Neural crest cell (in vitro differentiated cells): ENCODE results near the gene SOCS6. TPM values are rescaled to one million over a fixed set of nuclear protein-coding genes. Genes with fewer than 3 reads are reported as not detected.

ENCODE experiments used
- DNase-seq: peaks from one replicate; pipeline ENCODE4 v3.0.0; 2021; ENCODE audit warnings: low read depth, mixed read lengths, low spot score
- H3K27ac Mint-ChIP-seq: one replicate; pipeline ENCODE4 v1.8.0; 2021; ENCODE audit warnings: mild to moderate bottlenecking, mixed read lengths; ENCODE audit not compliant: unreplicated experiment
- H3K27me3 Mint-ChIP-seq: 2 replicates; pipeline ENCODE4 v1.8.0; 2021; ENCODE audit warnings: low read depth, mild to moderate bottlenecking, mixed read lengths
- H3K36me3 Mint-ChIP-seq: 2 replicates; pipeline ENCODE4 v1.8.0; 2021; ENCODE audit warnings: low read depth, mild to moderate bottlenecking, mixed read lengths
- H3K4me1 Mint-ChIP-seq: 2 replicates; pipeline ENCODE4 v1.8.0; 2021; ENCODE audit warnings: mixed read lengths
- H3K4me3 Mint-ChIP-seq: one replicate; pipeline ENCODE4 v1.8.0; 2021; ENCODE audit warnings: mild to moderate bottlenecking, mixed read lengths
- H3K9me3 Mint-ChIP-seq: 2 replicates; pipeline ENCODE4 v1.8.0; 2021; ENCODE audit warnings: mixed read lengths
- total RNA-seq: library from RNA; stranded (reverse); gene quantifications from 2 replicates; pipeline ENCODE4 v1.2.1, GENCODE V29; 2021
- TF ChIP-seq, protein P1 (sequence below): fragments of 200-600 bp; sonication (generic); conservative IDR thresholded peaks from 2 replicates; pipeline ENCODE4 v1.5.0; 2021; ENCODE audit warnings: antibody characterized with exemption, mild to moderate bottlenecking

The SOCS6 gene
- total RNA-seq, 1 donor from 2014 or later, result 28.9 TPM

DNA sequence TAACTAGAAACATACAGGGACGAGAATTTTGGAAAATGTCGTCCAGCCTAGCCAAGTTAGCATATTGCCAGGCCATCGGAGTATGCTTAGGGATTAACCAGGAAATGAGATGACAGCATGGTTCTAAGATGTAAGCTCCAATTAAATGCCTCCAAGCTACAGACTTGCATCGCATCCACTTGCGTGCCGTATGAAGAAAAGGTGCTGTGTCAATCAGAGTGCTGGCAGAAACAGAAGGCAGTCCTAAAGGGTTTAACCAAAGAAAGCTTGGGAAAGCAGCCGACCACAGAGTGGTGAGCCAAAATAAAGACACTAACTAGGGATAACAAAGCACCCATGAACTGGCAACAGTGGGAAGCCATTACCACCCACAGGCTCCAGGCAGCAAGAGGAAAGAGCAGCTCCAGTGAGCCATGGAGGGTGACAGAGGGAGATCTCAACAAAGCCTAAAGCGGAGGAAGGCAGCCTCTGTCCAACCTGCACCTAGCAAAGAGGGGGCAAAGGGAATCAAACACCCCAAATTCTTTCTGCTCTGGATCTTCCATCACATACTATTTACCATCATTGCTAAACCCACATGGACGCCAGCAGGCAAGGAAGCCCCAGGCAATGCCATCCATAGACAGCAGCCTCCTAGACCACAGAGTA is 27.6 kb upstream of the SOCS6 start:
- Mint-ChIP-seq H3K27me3 (no peaks in the 10 kb centered on the region), H3K27ac (no peak overlapping the region), H3K4me1 (no peaks in the 10 kb centered on the region), H3K36me3 (no peaks in the 10 kb centered on the region), H3K9me3 (peaks cover 2% of the 10 kb centered on the region), H3K4me3 (no peak overlapping the region)
- TF ChIP-seq, protein P1, sequence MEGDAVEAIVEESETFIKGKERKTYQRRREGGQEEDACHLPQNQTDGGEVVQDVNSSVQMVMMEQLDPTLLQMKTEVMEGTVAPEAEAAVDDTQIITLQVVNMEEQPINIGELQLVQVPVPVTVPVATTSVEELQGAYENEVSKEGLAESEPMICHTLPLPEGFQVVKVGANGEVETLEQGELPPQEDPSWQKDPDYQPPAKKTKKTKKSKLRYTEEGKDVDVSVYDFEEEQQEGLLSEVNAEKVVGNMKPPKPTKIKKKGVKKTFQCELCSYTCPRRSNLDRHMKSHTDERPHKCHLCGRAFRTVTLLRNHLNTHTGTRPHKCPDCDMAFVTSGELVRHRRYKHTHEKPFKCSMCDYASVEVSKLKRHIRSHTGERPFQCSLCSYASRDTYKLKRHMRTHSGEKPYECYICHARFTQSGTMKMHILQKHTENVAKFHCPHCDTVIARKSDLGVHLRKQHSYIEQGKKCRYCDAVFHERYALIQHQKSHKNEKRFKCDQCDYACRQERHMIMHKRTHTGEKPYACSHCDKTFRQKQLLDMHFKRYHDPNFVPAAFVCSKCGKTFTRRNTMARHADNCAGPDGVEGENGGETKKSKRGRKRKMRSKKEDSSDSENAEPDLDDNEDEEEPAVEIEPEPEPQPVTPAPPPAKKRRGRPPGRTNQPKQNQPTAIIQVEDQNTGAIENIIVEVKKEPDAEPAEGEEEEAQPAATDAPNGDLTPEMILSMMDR, result no peak
- DNase-seq, result no peak

DNA sequence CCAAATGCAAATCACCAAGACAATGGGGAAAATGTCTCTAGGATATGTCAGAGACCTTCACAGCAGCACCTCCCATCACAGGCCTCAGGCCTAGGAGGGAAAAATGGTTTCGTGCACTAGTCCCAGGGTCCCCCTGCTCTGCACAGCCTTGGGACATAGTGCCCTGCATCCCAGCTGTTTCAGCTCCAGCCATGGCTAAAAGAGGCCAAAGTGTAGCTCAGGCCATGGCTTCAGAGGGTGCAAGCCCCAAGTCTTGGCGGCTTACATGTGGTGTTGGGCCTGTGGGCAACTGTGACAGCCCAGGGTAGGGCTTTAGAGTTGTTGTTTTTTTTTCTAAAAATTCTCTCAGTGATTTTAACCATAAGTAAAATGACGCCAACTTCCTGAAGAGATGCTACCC is 25.5 kb upstream of the SOCS6 start:
- Mint-ChIP-seq H3K36me3 (no peaks in the 10 kb centered on the region), H3K27me3 (no peaks in the 10 kb centered on the region), H3K4me3 (no peak overlapping the region), H3K9me3 (peaks cover 5% of the 10 kb centered on the region), H3K27ac (no peak overlapping the region), H3K4me1 (no peaks in the 10 kb centered on the region)
- TF ChIP-seq, protein P1, result no peak
- DNase-seq, result no peak

DNA sequence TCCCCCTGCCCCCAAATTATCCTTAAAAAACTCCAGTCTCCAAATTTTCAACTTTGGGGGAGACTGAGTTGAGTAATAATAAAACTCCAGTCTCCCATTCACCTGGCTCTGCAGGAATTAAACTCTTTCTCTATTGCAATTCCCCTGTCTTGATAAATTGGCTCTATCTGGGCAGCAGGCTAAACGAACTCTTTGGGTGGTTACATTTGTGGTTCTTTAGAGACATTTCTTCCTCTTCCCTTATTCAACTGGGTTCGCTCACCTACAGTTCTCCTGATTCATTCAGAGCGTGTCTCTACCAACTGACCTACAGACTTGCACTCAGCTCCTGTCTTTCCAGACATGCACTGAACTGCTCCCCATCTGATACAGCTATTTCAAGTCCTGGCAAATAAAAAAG is 17.1 kb upstream of the SOCS6 start:
- peaks cover 11% of the 10 kb centered on the region for H3K36me3 Mint-ChIP-seq
- no peak overlapping the region for H3K27ac Mint-ChIP-seq
- no peak overlapping the region for H3K4me3 Mint-ChIP-seq
- H3K4me1 Mint-ChIP-seq, result no peaks in the 10 kb centered on the region
- H3K27me3 Mint-ChIP-seq, result no peaks in the 10 kb centered on the region
- TF ChIP-seq, protein P1, result no peak
- DNase-seq, result no peak
- H3K9me3 Mint-ChIP-seq, result peaks cover 25% of the 10 kb centered on the region

DNA sequence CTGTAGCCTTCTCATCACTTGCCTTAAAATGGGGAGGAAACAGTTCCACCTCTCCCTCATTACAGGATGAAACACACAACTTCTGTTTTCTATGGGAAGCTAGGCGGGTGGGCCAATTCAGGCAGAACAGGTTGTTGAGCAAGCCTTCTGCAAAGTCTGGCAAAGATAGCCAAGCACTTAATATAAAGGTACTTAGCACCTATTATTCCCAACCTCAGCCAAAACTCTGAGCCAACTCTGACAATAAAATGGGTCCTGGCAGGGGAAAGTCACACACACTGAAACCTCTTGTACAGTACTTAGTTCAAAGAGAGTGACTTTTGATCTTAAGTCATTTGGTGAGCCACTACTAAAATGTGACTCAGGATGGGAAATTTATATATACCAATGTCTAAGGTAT is 15.8 kb upstream of the SOCS6 start:
- peaks cover 23% of the 10 kb centered on the region for H3K9me3 Mint-ChIP-seq
- H3K27ac Mint-ChIP-seq, result no peak overlapping the region
- H3K4me3 Mint-ChIP-seq, result no peak overlapping the region
- peaks cover 11% of the 10 kb centered on the region for H3K36me3 Mint-ChIP-seq
- H3K4me1 Mint-ChIP-seq, result no peaks in the 10 kb centered on the region
- no peaks in the 10 kb centered on the region for H3K27me3 Mint-ChIP-seq
- DNase-seq, result no peak
- TF ChIP-seq, protein P1, result no peak

DNA sequence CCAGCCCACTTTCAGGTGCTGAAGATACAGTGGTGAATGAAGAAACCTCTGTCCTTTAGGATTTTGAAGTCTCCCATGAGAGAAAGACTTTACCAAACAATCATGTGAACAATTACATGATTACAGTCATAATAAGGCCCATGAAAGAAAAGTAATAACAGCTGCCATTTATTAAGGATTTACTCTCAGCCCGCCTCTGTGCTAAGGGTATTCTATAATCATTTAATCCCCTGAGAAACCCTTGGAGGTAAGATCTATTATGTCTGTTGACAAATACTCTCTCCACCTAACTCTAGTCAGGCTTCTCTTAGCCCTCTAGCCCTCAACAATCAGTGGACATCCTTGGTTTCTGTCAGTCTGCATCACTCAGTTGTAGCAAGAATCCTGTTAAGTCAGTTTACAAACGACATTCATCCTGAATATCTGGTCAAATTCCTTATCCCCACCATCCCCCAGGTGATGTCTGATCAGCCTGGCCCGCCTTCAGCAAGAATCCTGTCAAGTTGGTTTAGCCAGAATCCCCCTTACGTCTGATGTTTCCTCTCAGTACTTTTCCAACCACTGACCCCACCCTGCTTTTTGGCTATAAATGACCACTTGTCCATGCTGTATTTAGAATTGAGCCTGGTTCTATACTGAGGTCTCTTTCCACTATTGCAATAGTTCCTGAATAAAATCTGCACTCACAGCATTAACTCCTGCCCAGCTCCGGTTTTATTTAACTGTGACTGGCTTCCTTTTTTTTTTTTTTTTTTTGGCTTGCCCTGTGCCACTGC is 12.2 kb upstream of the SOCS6 start:
- H3K27ac Mint-ChIP-seq, result no peak overlapping the region
- no peaks in the 10 kb centered on the region for H3K4me1 Mint-ChIP-seq
- TF ChIP-seq, protein P1, result no peak
- no peak for DNase-seq
- no peaks in the 10 kb centered on the region for H3K27me3 Mint-ChIP-seq
- no peak overlapping the region for H3K4me3 Mint-ChIP-seq
- H3K36me3 Mint-ChIP-seq, result peaks cover 7% of the 10 kb centered on the region
- H3K9me3 Mint-ChIP-seq, result peaks cover 14% of the 10 kb centered on the region
